Natural killer cell (primary cell): ENCODE data around the gene ATF7. TPM values are rescaled to one million over a fixed set of nuclear protein-coding genes. Genes with fewer than 3 reads are reported as not detected.

Source experiments
- ATAC-seq, 3 donors: fragments of 150-1000 bp in 2 of 3; fragments of 200-7000 bp in 1 of 3; cut with Tn5 transposase; 1 replicate in 1 of 3; 2 replicates in 2 of 3; pipeline ENCODE4 v1.10.0; 2021; ENCODE audit warnings: mild to moderate bottlenecking in 2 of 3, moderate library complexity in 2 of 3
- DNase-seq, 2 donors: peaks; one replicate each; pipeline versions ENCODE4 v3.0.0 to v3.0.0-alpha.2; 2013 to 2021; ENCODE audit warnings: mixed read lengths in 1 of 2
- H3K27ac ChIP-seq: one replicate; pipeline ENCODE4 v1.5.1; 2013; ENCODE audit warnings: mild to moderate bottlenecking, low read length
- H3K27me3 ChIP-seq: one replicate; pipeline ENCODE4 v1.6.1; 2013; ENCODE audit warnings: low read length; ENCODE audit not compliant: control insufficient read depth, insufficient read depth
- H3K36me3 ChIP-seq: one replicate; pipeline ENCODE4 v1.6.1; 2013; ENCODE audit warnings: low read length; ENCODE audit not compliant: control insufficient read depth, insufficient read depth
- H3K4me1 ChIP-seq: one replicate; pipeline ENCODE4 v1.6.1; 2013; ENCODE audit warnings: low read length; ENCODE audit not compliant: control insufficient read depth, insufficient read depth
- H3K4me3 ChIP-seq: one replicate; pipeline ENCODE4 v1.5.1; 2013; ENCODE audit warnings: low read length
- H3K9me3 ChIP-seq: one replicate; pipeline ENCODE4 v1.6.1; 2013; ENCODE audit warnings: low read length; ENCODE audit not compliant: control insufficient read depth, insufficient read depth
- H3K27ac Mint-ChIP-seq, 2 donors: one replicate each; pipeline ENCODE4 v1.8.0; 2022; ENCODE audit warnings: mild to moderate bottlenecking in 2 of 2, mixed read lengths in 2 of 2, moderate library complexity in 1 of 2
- H3K27me3 Mint-ChIP-seq, 2 donors: one replicate each; pipeline ENCODE4 v1.8.0; 2022; ENCODE audit warnings: low read depth in 2 of 2, mixed read lengths in 2 of 2
- H3K36me3 Mint-ChIP-seq: one replicate; pipeline ENCODE4 v1.8.0; 2022; ENCODE audit warnings: mixed read lengths
- H3K4me1 Mint-ChIP-seq, 2 donors: one replicate each; pipeline ENCODE4 v1.8.0; 2022; ENCODE audit warnings: mixed read lengths in 2 of 2
- H3K4me3 Mint-ChIP-seq: one replicate; pipeline ENCODE4 v1.8.0; 2022; ENCODE audit warnings: mild to moderate bottlenecking, moderate library complexity, mixed read lengths
- H3K9me3 Mint-ChIP-seq, 2 donors: one replicate each; pipeline ENCODE4 v1.8.0; 2022; ENCODE audit warnings: mixed read lengths in 2 of 2
- CTCF ChIP-seq: fragments of 200-600 bp; IDR thresholded peaks from one replicate; pipeline ENCODE4 v1.8.0; 2022; ENCODE audit warnings: antibody characterized with exemption
- WGBS: methylation state at CpG from one replicate; pipeline ENCODE4 v1.1.7; 2013; ENCODE audit warnings: missing lambda C conversion rate; ENCODE audit not compliant: insufficient coverage; 5-methylcytosine and 5-hydroxymethylcytosine counted together
- intact Hi-C: fragments of 100-400 bp; cut with micrococcal nuclease; formaldehyde crosslinking; loops from one replicate; pipeline ENCODE4 v1.14.2; 2022
- total RNA-seq, 4 donors: library from RNA; stranded (reverse); fragments of 120-200 nt in 1 of 4; gene quantifications; one replicate each; pipeline versions ENCODE4 v1.2.3 to v1.2.4, GENCODE V29; 2013 to 2022

ATF7 gene
- total RNA-seq, 3 donors from 2014 or later (not counting 1 experiment from before 2014, with no cell fraction given): 32.3 to 42.3 (median 34.9) TPM

- Histone ChIP-seq H3K27me3 (no peaks in the 10 kb centered on the region), H3K27ac (no peak overlapping the region), H3K4me3 (no peak overlapping the region), H3K4me1 (no peaks in the 10 kb centered on the region), H3K36me3 (peaks cover 100% of the 10 kb centered on the region), H3K9me3 (no peaks in the 10 kb centered on the region)
- TF ChIP-seq CTCF: no peak
- intact Hi-C loops: no loop called here
- ATAC-seq (no peak), DNase-seq (no peak)
- peaks cover 29 to 39% of the 10 kb centered on the region in 2 donors for H3K4me1 Mint-ChIP-seq
- H3K4me3 Mint-ChIP-seq: no peak overlapping the region
- H3K27ac Mint-ChIP-seq: no peak overlapping the region
- no peaks in the 10 kb centered on the region for H3K9me3 Mint-ChIP-seq
- no peaks in the 10 kb centered on the region for H3K27me3 Mint-ChIP-seq
- peaks cover 39% of the 10 kb centered on the region for H3K36me3 Mint-ChIP-seq
- 98% methylated on average over 4 of the region's 4 CpGs for WGBS
Measured at GRCh38 chr12:53459097-53459496, 167.1 kb downstream of the ATF7 start.

Other genes with a start within 250 kb of the ATF7 start
- gene SP1, start 246.2 kb downstream of the ATF7 start, total RNA-seq: 10 to 100 TPM; 84.6 to 96.3 (median 88.5) TPM
- gene AMHR2, start 202.5 kb downstream of the ATF7 start, total RNA-seq: not detected
- 100 to 1,000 TPM; 214 to 233 (median 231) TPM for gene PRR13, start 184.6 kb downstream of the ATF7 start, total RNA-seq
- gene PCBP2, start 174.3 kb downstream of the ATF7 start, total RNA-seq: 1,000 to 10,000 TPM in 1 of 3 donors, 100 to 1,000 TPM in 2; 910 to 1,083 (median 943) TPM
- 10 to 100 TPM; 15.3 to 21.8 (median 21.8) TPM for gene MAP3K12, start 126.9 kb downstream of the ATF7 start, total RNA-seq
- gene TARBP2, start 125.1 kb downstream of the ATF7 start, total RNA-seq: 10 to 100 TPM; 23.8 to 35.1 (median 33.7) TPM
- gene NPFF, start 118.9 kb downstream of the ATF7 start, total RNA-seq: not detected
- 100 to 1,000 TPM; 180 to 195 (median 184) TPM for gene ATP5MC2, start 49.7 kb upstream of the ATF7 start, total RNA-seq
- 100 to 1,000 TPM; 215 to 256 (median 226) TPM for gene CALCOCO1, start 101.1 kb upstream of the ATF7 start, total RNA-seq
- gene CISTR, start 125.6 kb upstream of the ATF7 start, total RNA-seq: not detected